K562 (cell line): ENCODE results near the gene TMEM271. TPM values are rescaled to one million over a fixed set of nuclear protein-coding genes. Genes with fewer than 3 reads are reported as not detected.

Source experiments
- ATAC-seq: fragments of 200-7000 bp; cut with Tn5 transposase; 3 replicates; pipeline ENCODE4 v1.9.1; 2020; ENCODE audit warnings: moderate library complexity
- BruUV-seq: library from RNA; stranded (reverse); fragments of 400-500 nt; replicated peaks from 2 replicates; lab custom pipeline; 2021; lab: Mats Ljungman, UMichigan
- CTCF ChIA-PET: fragments of 300-600 bp; formaldehyde crosslinking; extraction: SDS; loops from one replicate; lab custom pipeline; 2021; ENCODE audit warnings: low intra/inter-chr PET ratio; lab: Yijun Ruan, JAX
- POLR2A ChIA-PET: fragments of 300-600, 350-650 bp; sonication (Branson Sonifier 250); formaldehyde crosslinking; extraction: SDS; loops from one replicate; lab custom pipeline; 2021; ENCODE audit warnings: antibody characterized with exemption, inconsistent platforms; lab: Yijun Ruan, JAX
- DNase-seq, 4 experiments: peaks; one replicate each; pipeline versions ENCODE4 v3.0.0 to v3.0.0-alpha.2; 2011 to 2018; ENCODE audit warnings: low spot score in 3 of 4, mixed read lengths in 3 of 4; ENCODE audit errors: extremely low read depth in 1 of 4
- FAIRE-seq: peaks from 2 replicates; lab custom pipeline; 2011; peaks lifted over from hg19 to GRCh38; lab: Jason Lieb, UNC
- H2AFZ ChIP-seq: 2 replicates; pipeline ENCODE4 v1.6.0; 2011; ENCODE audit warnings: low read depth, low read length, control low read depth, inconsistent platforms
- H3K27ac ChIP-seq: fragments of 200-600 bp; 3 replicates; pipeline ENCODE4 v1.8.0; 2011; ENCODE audit warnings: low read depth, mild to moderate bottlenecking, control low read depth, inconsistent platforms, low read length, moderate library complexity, mixed read lengths; ENCODE audit errors: extremely low read depth
- H3K27me3 ChIP-seq, 2 experiments: fragments of 300-600 bp in 1 of 2; 2 replicates in 1 of 2; 3 replicates in 1 of 2; pipeline versions ENCODE4 v1.6.0 to v1.8.0; 2011; ENCODE audit warnings: inconsistent platforms in 2 of 2, low read length in 2 of 2, mild to moderate bottlenecking in 1 of 2, mixed read lengths in 1 of 2, moderate library complexity in 1 of 2; ENCODE audit not compliant: control insufficient read depth in 2 of 2, insufficient read depth in 2 of 2
- H3K36me3 ChIP-seq: fragments of 300-600 bp; 3 replicates; pipeline ENCODE4 v1.8.0; 2011; ENCODE audit warnings: mild to moderate bottlenecking, low read length, inconsistent platforms; ENCODE audit not compliant: control insufficient read depth, insufficient read depth
- H3K4me1 ChIP-seq, 2 experiments: fragments of 200-600 bp in 1 of 2; replicated peaks in 1 of 2; 2 replicates in 1 of 2; 3 replicates in 1 of 2; pipeline versions ENCODE4 v1.5.1 to v1.8.0; 2011; ENCODE audit warnings: inconsistent platforms in 2 of 2, low read length in 2 of 2, mild to moderate bottlenecking in 1 of 2, mixed read lengths in 1 of 2, moderate library complexity in 1 of 2; ENCODE audit not compliant: control insufficient read depth in 2 of 2, insufficient read depth in 2 of 2
- H3K4me2 ChIP-seq: 2 replicates; pipeline ENCODE4 v1.6.1; 2011; ENCODE audit warnings: low read length, control low read depth, inconsistent platforms, mixed read lengths; ENCODE audit not compliant: insufficient read depth
- H3K4me3 ChIP-seq: fragments of 200-600 bp; sonication (generic), shearing (Covaris generic); 2 replicates; pipeline ENCODE4 v1.5.1; 2016; ENCODE audit warnings: control low read depth, inconsistent platforms
- H3K79me2 ChIP-seq: fragments of 200-600 bp; 3 replicates; pipeline ENCODE4 v1.8.0; 2011; ENCODE audit warnings: low read length, inconsistent platforms; ENCODE audit not compliant: control insufficient read depth, insufficient read depth
- H3K9ac ChIP-seq, 2 experiments: 2 replicates each; pipeline versions ENCODE4 v1.6.0 to v1.6.1; 2011; ENCODE audit warnings: low read depth in 2 of 2, low read length in 2 of 2, control low read depth in 1 of 2, inconsistent platforms in 1 of 2, mild to moderate bottlenecking in 1 of 2, mixed read lengths in 1 of 2; ENCODE audit not compliant: insufficient read depth in 1 of 2
- H3K9me1 ChIP-seq: one replicate; pipeline ENCODE4 v1.6.0; 2011; ENCODE audit warnings: inconsistent platforms, mild to moderate bottlenecking, low read length, moderate library complexity; ENCODE audit not compliant: control insufficient read depth, insufficient read depth
- H3K9me3 ChIP-seq: replicated peaks from 2 replicates; pipeline ENCODE4 v1.5.1; 2011; ENCODE audit warnings: low read depth, low read length, inconsistent platforms; ENCODE audit not compliant: control insufficient read depth, insufficient read depth
- H4K20me1 ChIP-seq: replicated peaks from 2 replicates; pipeline ENCODE4 v1.6.1; 2011; ENCODE audit warnings: low read length, inconsistent platforms, mixed read lengths; ENCODE audit not compliant: control insufficient read depth, insufficient read depth
- ARNT ChIP-seq, 2 experiments: fragments of 450-650 bp; IDR thresholded peaks; 2 replicates each; pipeline ENCODE4 v1.6.1; 2016; ENCODE audit warnings: mild to moderate bottlenecking in 1 of 2
- CBFB ChIP-seq: sonication (generic); formaldehyde crosslinking; IDR thresholded peaks from 2 replicates; pipeline ENCODE4 v1.4.0; 2020; ENCODE audit warnings: mild to moderate bottlenecking, missing genetic modification reagents
- CHCHD3 ChIP-seq: fragments of 250-450 bp; sonication (Bioruptor Pico); IDR thresholded peaks from 2 replicates; pipeline ENCODE4 v2.1.2; 2022; ENCODE audit warnings: mild to moderate bottlenecking
- CUX1 ChIP-seq: fragments of 200-800 bp; sonication (Bioruptor generic); IDR thresholded peaks from 2 replicates; pipeline ENCODE4 v1.6.1; 2016; ENCODE audit warnings: missing genetic modification characterization, missing compliant biosample characterization
- ETS1 ChIP-seq: conservative IDR thresholded peaks from 2 replicates; pipeline ENCODE4 v1.6.1; 2011; ENCODE audit warnings: low read depth, mild to moderate bottlenecking, low read length; ENCODE audit not compliant: control insufficient read depth
- HNRNPK ChIP-seq: fragments of 200-400 bp; formaldehyde crosslinking; IDR thresholded peaks from one replicate; pipeline ENCODE4 v1.6.1; 2018; ENCODE audit warnings: mild to moderate bottlenecking, low read depth, low read length; ENCODE audit not compliant: poor library complexity, severe bottlenecking
- TBP ChIP-seq: optimal IDR thresholded peaks from 2 replicates; pipeline ENCODE3; 2011; ENCODE audit warnings: low read depth, low read length, improper control_type of control experiment
- ZNF263 ChIP-seq: sonication (generic); formaldehyde crosslinking; IDR thresholded peaks from 2 replicates; pipeline ENCODE4 v1.8.0; 2022; ENCODE audit warnings: mild to moderate bottlenecking, missing genetic modification reagents, borderline replicate concordance
- WGBS: fragments of 100-300 bp; shearing (Covaris generic); methylation state at CpG from one replicate; pipeline ENCODE4 v1.1.6; 2016; ENCODE audit warnings: low coverage, mixed read lengths; ENCODE audit not compliant: insufficient coverage; ENCODE audit errors: missing lambda C conversion rate; 5-methylcytosine and 5-hydroxymethylcytosine counted together
- in situ Hi-C: fragments of 300-500 bp; cut with MboI; formaldehyde crosslinking; loops from 4 replicates; pipeline ENCODE4 v1.15.0; 2018; ENCODE audit warnings: inconsistent platforms, mixed read lengths
- intact Hi-C: fragments of 100-400 bp; cut with micrococcal nuclease; formaldehyde crosslinking; loops from 2 replicates; pipeline ENCODE4 v1.14.2; 2022
- polyA plus RNA-seq, 8 experiments: library from polyadenylated mRNA; depleted of rRNA in 4 of 8; stranded (reverse) in 5 of 8; unstranded in 3 of 8; fragments of >200 nt; fragmentation: Nextera tagmentation in 2 of 8; fragmentation: Illumina TruSeq in 1 of 8; extraction: Ambion mirVana in 2 of 8; extraction: Trizol in 1 of 8; gene quantifications; 2 replicates each; pipeline versions ENCODE4 v1.2.1 to v1.2.3, GENCODE V29; 2011 to 2014; ENCODE audit warnings: inconsistent platforms in 1 of 8, missing spikeins in 1 of 8
- total RNA-seq, 7 experiments: library from RNA; depleted of rRNA in 6 of 7; stranded (reverse); fragments of >200 nt in 6 of 7; fragmentation: Illumina TruSeq in 2 of 7; extraction: Trizol in 2 of 7; gene quantifications; 2 replicates each; pipeline versions ENCODE4 v1.2.1 to v1.2.3, GENCODE V29; 2011 to 2021; ENCODE audit warnings: low replicate concordance in 1 of 7

Gene TMEM271
- total and polyA plus RNA-seq, 9 of the 15 experiments (the other 6 are each of a cell fraction or from before 2014, with no cell fraction given), result not detected

- POLR2A ChIA-PET, result interaction anchor here (1.0 to 1.2 kb wide), 2 partner anchors 8 to 9 kb away, joined by 3 to 4 read pairs; no protein-coding TSS in a partner anchor
- Histone ChIP-seq H3K9me3 (peaks cover 4% of the 10 kb centered on the region; the same call in 1 of the 2 replicates), H3K79me2 (no peaks in the 10 kb centered on the region), H3K27ac (no peak overlapping the region), H3K9ac (no peak overlapping the region), H2AFZ (no peak overlapping the region), H4K20me1 (no peaks in the 10 kb centered on the region), H3K27me3 (no peaks in the 10 kb centered on the region), H3K9me1 (no peaks in the 10 kb centered on the region), H3K4me3 (no peak overlapping the region), H3K4me2 (no peak overlapping the region), H3K36me3 (peaks cover 74% of the 10 kb centered on the region; the same call in 2 of the 3 replicates), H3K4me1 (peaks cover 0 to 3% of the 10 kb centered on the region in 2 experiments; a peak in 1 of 5 replicates)
- DNase-seq, result no peak
- intact Hi-C loops, result no loop called here
- CTCF ChIA-PET, result no interaction called here
- ATAC-seq, result no peak
- TF ChIP-seq ZNF263 (CRISPR knock-in tag) (no peak), ETS1 (no peak), CBFB (CRISPR knock-in tag) (no peak), TBP (no peak), CUX1 (no peak), ARNT (IDR thresholded peaks at IDR 0.05) (no peak), HNRNPK (no peak), CHCHD3 (CRISPR knock-in tag) (no peak)
- in situ Hi-C loops, result no loop called here
- BruUV-seq, result no TSS peak
- no peak for FAIRE-seq
- WGBS, result 85% methylated on average over 17 of the region's 17 CpGs
These were observed 45.9 kb downstream of the TMEM271 start for GRCh38 chr4:530017-530781.
